Thyroid gland (tissue), 4 donors: Measurements from ENCODE around the gene DGKH.

Source experiments
- POLR2A ChIP-seq, 2 donors: fragments of 450-650 bp; IDR thresholded peaks; one replicate each; pipeline ENCODE4 v1.6.1; 2017; ENCODE audit warnings: antibody characterized with exemption in 2 of 2, mild to moderate bottlenecking in 2 of 2, moderate library complexity in 1 of 2
- TF ChIP-seq, protein P1 (sequence below), 6 experiments: fragments of 200-600 bp in 3 of 6; fragments of 450-650 bp in 3 of 6; sonication (generic) in 3 of 6; IDR thresholded peaks; one replicate each; pipeline ENCODE4 v1.5.1; 2016 to 2019; ENCODE audit warnings: antibody characterized with exemption in 6 of 6, mild to moderate bottlenecking in 2 of 6, inconsistent platforms in 1 of 6, moderate library complexity in 1 of 6

DNA sequence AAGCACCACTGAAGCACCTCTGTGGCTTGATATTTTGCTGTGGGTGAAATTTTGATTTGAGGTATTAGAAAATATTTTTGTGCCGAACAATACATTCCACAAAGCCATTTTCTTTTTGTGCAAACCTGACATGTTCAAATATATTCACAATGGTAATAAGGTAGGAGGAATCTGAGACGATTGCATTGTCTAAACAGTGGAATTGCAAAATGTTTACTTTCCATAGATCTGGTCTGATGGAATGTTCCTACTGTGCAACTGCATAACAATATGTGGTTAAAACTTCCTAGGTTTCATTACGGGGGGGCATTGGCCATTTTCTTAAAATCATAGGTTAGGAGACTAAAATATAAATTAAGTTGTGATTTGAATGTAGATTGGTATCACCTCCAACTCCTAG, 180.8 kb downstream of the DGKH start:
- TF ChIP-seq, protein P1, sequence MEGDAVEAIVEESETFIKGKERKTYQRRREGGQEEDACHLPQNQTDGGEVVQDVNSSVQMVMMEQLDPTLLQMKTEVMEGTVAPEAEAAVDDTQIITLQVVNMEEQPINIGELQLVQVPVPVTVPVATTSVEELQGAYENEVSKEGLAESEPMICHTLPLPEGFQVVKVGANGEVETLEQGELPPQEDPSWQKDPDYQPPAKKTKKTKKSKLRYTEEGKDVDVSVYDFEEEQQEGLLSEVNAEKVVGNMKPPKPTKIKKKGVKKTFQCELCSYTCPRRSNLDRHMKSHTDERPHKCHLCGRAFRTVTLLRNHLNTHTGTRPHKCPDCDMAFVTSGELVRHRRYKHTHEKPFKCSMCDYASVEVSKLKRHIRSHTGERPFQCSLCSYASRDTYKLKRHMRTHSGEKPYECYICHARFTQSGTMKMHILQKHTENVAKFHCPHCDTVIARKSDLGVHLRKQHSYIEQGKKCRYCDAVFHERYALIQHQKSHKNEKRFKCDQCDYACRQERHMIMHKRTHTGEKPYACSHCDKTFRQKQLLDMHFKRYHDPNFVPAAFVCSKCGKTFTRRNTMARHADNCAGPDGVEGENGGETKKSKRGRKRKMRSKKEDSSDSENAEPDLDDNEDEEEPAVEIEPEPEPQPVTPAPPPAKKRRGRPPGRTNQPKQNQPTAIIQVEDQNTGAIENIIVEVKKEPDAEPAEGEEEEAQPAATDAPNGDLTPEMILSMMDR (IDR thresholded peaks at IDR 0.05) = no peak
- TF ChIP-seq POLR2A (IDR thresholded peaks at IDR 0.05) = no peak
